K562 treated with DMSO at 1 percent for 4 hours (cell line): ENCODE data around the gene PREPL. TPM values are rescaled to one million over a fixed set of nuclear protein-coding genes. Genes with fewer than 3 reads are reported as not detected.

Experiments
- total RNA-seq: library from RNA; unstranded; fragments of 300-600 nt; gene quantifications from 2 replicates; pipeline ENCODE4 v1.2.3, GENCODE V29; 2022; ENCODE audit not compliant: insufficient read depth

The PREPL gene
- total RNA-seq: 18.5 and 22.2 TPM in 2 replicates

DNA sequence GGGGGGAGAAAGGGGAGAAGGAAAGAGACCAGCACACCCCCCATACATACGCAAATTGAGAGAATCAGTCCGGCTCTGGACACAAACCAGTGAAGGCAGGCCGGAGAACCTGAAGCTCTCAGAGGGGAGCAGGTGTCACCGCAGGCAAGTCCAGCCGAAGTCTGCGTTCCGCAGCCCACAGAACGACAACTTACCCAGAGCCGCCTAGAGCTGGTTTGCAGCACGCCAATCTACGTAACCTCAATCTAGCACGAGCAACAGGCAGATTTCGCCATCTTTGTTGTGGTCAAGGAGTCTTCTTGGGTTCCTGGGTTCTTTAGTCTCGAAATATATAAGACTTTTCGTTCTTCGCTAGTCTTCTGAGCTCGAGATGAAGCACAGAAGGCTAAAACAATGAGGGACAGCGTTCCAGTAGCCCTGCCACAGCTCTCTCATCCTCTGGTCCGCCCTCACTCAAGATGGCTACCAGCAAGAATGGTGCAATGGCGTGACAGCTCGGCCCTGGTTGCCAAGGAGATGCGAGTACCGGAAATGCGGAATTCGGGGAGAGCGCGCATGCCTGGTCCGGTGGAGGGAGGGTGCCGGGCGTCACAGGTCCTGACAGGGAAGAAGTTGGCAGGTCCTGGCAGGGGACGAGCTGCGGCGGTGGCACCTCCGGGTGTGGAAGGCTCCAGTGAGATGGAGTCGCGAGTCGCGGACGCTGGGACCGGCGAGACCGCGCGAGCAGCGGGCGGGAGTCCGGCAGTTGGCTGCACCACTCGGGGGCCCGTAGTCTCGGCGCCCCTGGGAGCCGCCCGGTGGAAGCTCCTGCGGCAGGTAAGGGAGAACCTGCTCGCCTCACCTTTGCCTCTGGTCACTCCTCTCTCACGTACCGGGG, at the start of gene PREPL, which contains the start of gene CAMKMT:
Gene PREPL, minus strand, starts transcription at position 165 of the 877 bp plus-strand sequence. CDS start 15,152 bp downstream, outside the sequence.
Gene CAMKMT, plus strand, starts transcription at position 618 of the 877 bp plus-strand sequence.

Other genes starting within 250 kb of the PREPL start
- gene PPM1B, start 192.6 kb downstream of the PREPL start, total RNA-seq: 18.7 and 23.7 TPM in 2 replicates
- not detected in 2 replicates for gene SLC3A1, start 86.0 kb downstream of the PREPL start, total RNA-seq
- 3.0 and 5.2 TPM in 2 replicates for gene CAMKMT, start 453 bp upstream of the PREPL start, total RNA-seq